ENCODE data around the gene ANGPT4. TPM values are rescaled to one million over a fixed set of nuclear protein-coding genes. Genes with fewer than 3 reads are reported as not detected.
A peak's percentile ranks its signal among the peaks of the same experiment; 100 is the strongest.

The ANGPT4 gene
- total and polyA plus RNA-seq, 2 of the 13 experiments (the other 11 are each of a cell fraction or from before 2014, with no cell fraction given) = not detected

DNA sequence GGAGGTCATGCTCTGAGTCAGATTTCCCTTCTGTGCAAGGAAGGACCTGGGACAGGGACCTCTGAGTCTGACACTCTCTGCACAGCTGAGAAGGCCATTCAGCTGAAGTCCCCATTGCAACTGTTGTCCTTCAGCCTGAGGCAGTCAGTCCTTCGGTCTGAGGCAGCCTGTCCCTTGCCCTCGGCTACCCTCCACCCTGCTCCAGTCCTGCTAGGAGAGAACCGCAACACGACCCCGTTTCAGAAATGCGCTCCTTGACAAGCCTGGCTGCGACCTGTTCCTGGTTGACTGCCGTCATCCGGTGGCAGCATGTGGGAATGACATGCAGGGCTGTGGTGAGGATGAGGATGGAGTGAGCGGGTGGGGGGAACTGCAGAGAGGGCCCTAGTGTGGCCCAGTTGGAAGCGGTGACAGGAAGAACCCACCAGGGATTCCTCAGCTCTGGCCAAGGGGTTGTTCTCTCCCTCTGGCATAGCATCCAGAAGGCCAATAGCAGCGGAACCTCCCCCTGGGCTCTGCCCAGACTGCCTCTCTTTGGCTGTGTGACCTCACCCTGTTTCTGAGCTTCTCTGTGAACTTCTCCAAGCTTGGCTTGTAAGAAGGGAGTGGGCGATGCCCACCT is 40.3 kb upstream of the ANGPT4 start (continued):
- no peak for TF ChIP-seq E2F2 (CRISPR knock-in tag; IDR thresholded peaks at IDR 0.05; ENCODE audit: borderline replicate concordance)
- 0 out of 2 replicates have a peak, but pooled peaks have one; percentile 59 for TF ChIP-seq ZBTB4 (CRISPR knock-in tag; IDR thresholded peaks at IDR 0.05; ENCODE audit: borderline replicate concordance)
- peak; percentile 69; the same call in 1 of the 2 replicates for TF ChIP-seq ZNF274 (CRISPR knock-in tag; IDR thresholded peaks at IDR 0.05)
- TF ChIP-seq FIP1L1 (IDR thresholded peaks at IDR 0.05; ENCODE audit: borderline replicate concordance, insufficient read depth, low read depth, low read length) = no peak
- TF ChIP-seq FOXC1 (CRISPR knock-in tag; IDR thresholded peaks at IDR 0.05; ENCODE audit: borderline replicate concordance) = no peak
- TF ChIP-seq MAFF (IDR thresholded peaks at IDR 0.05; ENCODE audit: low read depth, low read length) = 0 out of 2 replicates have a peak, but pooled peaks have one; percentile 0
- TF ChIP-seq TARDBP (CRISPR knock-in tag; IDR thresholded peaks at IDR 0.05) = no peak; the same call in 1 of the 2 replicates
- no peak for TF ChIP-seq MBD4 (IDR thresholded peaks at IDR 0.05; ENCODE audit: borderline replicate concordance, low read length)
- TF ChIP-seq, protein P1, sequence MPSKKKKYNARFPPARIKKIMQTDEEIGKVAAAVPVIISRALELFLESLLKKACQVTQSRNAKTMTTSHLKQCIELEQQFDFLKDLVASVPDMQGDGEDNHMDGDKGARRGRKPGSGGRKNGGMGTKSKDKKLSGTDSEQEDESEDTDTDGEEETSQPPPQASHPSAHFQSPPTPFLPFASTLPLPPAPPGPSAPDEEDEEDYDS (CRISPR knock-in tag; IDR thresholded peaks at IDR 0.05) = peak; percentile 55; the same call in 1 of the 2 replicates
- no peak for TF ChIP-seq ISX (CRISPR knock-in tag; conservative IDR thresholded peaks at IDR 0.05)
- TF ChIP-seq ZNF766 (CRISPR knock-in tag; IDR thresholded peaks at IDR 0.05; ENCODE audit: borderline replicate concordance) = no peak
- TF ChIP-seq, protein P2, sequence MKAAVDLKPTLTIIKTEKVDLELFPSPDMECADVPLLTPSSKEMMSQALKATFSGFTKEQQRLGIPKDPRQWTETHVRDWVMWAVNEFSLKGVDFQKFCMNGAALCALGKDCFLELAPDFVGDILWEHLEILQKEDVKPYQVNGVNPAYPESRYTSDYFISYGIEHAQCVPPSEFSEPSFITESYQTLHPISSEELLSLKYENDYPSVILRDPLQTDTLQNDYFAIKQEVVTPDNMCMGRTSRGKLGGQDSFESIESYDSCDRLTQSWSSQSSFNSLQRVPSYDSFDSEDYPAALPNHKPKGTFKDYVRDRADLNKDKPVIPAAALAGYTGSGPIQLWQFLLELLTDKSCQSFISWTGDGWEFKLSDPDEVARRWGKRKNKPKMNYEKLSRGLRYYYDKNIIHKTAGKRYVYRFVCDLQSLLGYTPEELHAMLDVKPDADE (CRISPR knock-in tag; IDR thresholded peaks at IDR 0.05) = no peak
- TF ChIP-seq SIN3B (IDR thresholded peaks at IDR 0.05; ENCODE audit: low read length) = 0 out of 2 replicates have a peak, but pooled peaks have one; percentile 21
- TF ChIP-seq PHF5A (CRISPR knock-in tag; IDR thresholded peaks at IDR 0.05; ENCODE audit: low read depth, unreplicated experiment) = no peak
- TF ChIP-seq ZNF337 (CRISPR knock-in tag; IDR thresholded peaks at IDR 0.05; ENCODE audit: borderline replicate concordance, low read depth) = no peak
- no peak for TF ChIP-seq MLX (CRISPR knock-in tag; IDR thresholded peaks at IDR 0.05)
- no peak for TF ChIP-seq ZBTB21 (CRISPR knock-in tag; IDR thresholded peaks at IDR 0.05)
- TF ChIP-seq FOXA1 (IDR thresholded peaks at IDR 0.05) = no peak
- TF ChIP-seq FOXA1 (CRISPR knock-in tag; IDR thresholded peaks at IDR 0.05) = peak; percentile 16; the same call in 1 of the 2 replicates
- peak; percentile 42 for TF ChIP-seq U2AF1 (optimal IDR thresholded peaks at IDR 0.05; ENCODE audit: low read depth, low read length)
- 0 out of 2 replicates have a peak, but pooled peaks have one; percentile 34 for TF ChIP-seq ZNF251 (CRISPR knock-in tag; IDR thresholded peaks at IDR 0.05)
- no peak for TF ChIP-seq ARHGAP35 (CRISPR knock-in tag; IDR thresholded peaks at IDR 0.05; ENCODE audit: borderline replicate concordance)
- TF ChIP-seq REL (CRISPR knock-in tag; conservative IDR thresholded peaks at IDR 0.05) = 0 out of 2 replicates have a peak, but pooled peaks have one; percentile 59
- TF ChIP-seq, protein P3, sequence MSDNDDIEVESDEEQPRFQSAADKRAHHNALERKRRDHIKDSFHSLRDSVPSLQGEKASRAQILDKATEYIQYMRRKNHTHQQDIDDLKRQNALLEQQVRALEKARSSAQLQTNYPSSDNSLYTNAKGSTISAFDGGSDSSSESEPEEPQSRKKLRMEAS (IDR thresholded peaks at IDR 0.05) = peak; percentile 11; the same call in 1 of the 2 replicates
